GM12878 (cell line): ENCODE measurements around the gene BTBD9.

Experiments used
- ATF3 ChIP-seq: IDR thresholded peaks from 2 replicates; pipeline ENCODE4 v1.6.1; 2011; ENCODE audit warnings: low read depth, mild to moderate bottlenecking, low read length, moderate library complexity, borderline replicate concordance; ENCODE audit errors: extremely low read depth
- CTCF ChIP-seq, 3 experiments: IDR thresholded peaks in 2 of 3; conservative IDR thresholded peaks in 1 of 3; 2 replicates each; pipeline ENCODE4 v1.5.1; 2011; ENCODE audit warnings: low read depth in 3 of 3, low read length in 3 of 3, mild to moderate bottlenecking in 3 of 3, control low read depth in 2 of 3, moderate library complexity in 2 of 3, inconsistent platforms in 1 of 3, mixed read lengths in 1 of 3; ENCODE audit not compliant: control insufficient read depth in 2 of 3, insufficient read depth in 1 of 3; ENCODE audit errors: extremely low read depth in 1 of 3
- JUND ChIP-seq: IDR thresholded peaks from 2 replicates; pipeline ENCODE4 v1.6.1; 2012; ENCODE audit warnings: low read depth, mild to moderate bottlenecking, low read length, improper control_type of control experiment, moderate library complexity
- SIN3A ChIP-seq: IDR thresholded peaks from 2 replicates; pipeline ENCODE4 v1.6.1; 2012; ENCODE audit warnings: low read depth, low read length, improper control_type of control experiment
- ZNF274 ChIP-seq: IDR thresholded peaks from one replicate; pipeline ENCODE4 v1.8.0; 2011; ENCODE audit not compliant: insufficient read length, insufficient read depth
- TF ChIP-seq, protein P1 (sequence below): fragments of 450-650 bp; IDR thresholded peaks from 2 replicates; pipeline ENCODE4 v1.6.1; 2014; ENCODE audit warnings: mild to moderate bottlenecking

- no peak for TF ChIP-seq SIN3A
- no peak for TF ChIP-seq ATF3
- TF ChIP-seq ZNF274: no peak
- no peak for TF ChIP-seq JUND
- TF ChIP-seq CTCF (IDR thresholded peaks at IDR 0.05 in 2 of 3, conservative IDR thresholded peaks at IDR 0.05 in 1 of 3; ENCODE audit: control insufficient read depth in 2 of 3, extremely low read depth in 1 of 3, insufficient read depth in 1 of 3, low read depth in 3 of 3, low read length in 3 of 3): no peak
- TF ChIP-seq, protein P1, sequence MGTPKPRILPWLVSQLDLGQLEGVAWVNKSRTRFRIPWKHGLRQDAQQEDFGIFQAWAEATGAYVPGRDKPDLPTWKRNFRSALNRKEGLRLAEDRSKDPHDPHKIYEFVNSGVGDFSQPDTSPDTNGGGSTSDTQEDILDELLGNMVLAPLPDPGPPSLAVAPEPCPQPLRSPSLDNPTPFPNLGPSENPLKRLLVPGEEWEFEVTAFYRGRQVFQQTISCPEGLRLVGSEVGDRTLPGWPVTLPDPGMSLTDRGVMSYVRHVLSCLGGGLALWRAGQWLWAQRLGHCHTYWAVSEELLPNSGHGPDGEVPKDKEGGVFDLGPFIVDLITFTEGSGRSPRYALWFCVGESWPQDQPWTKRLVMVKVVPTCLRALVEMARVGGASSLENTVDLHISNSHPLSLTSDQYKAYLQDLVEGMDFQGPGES: no peak
These were observed 287.1 kb downstream of the BTBD9 start for GRCh38 chr6:38352636-38353035.
